SH-SY5Y (cell line): ENCODE measurements around the gene OIP5.

Experiments used
- GATA2 ChIP-seq: IDR thresholded peaks from 2 replicates; pipeline ENCODE4 v1.6.1; 2011; ENCODE audit warnings: mild to moderate bottlenecking, low read depth, low read length
- GATA3 ChIP-seq: IDR thresholded peaks from 2 replicates; pipeline ENCODE4 v1.6.1; 2011; ENCODE audit warnings: low read depth, mild to moderate bottlenecking, low read length, moderate library complexity

DNA sequence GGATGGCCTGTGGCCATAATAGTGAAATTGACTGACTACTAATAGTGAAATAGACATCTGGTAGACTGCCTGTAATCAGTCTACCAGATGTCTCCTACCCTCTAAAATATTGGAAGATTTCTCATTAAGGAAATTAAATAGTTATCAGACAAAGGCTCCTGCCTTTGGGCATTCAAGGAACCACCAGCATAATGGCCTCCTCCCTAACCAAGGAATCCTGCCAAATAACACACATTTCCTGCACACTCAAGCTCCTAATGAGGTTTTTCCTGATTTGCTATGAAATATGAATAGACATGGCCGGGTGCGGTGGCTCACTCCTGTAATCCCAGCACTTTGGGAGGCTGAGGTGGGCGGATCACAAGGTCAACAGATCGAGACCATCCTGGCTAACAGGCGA lies 14.8 kb upstream of the OIP5 start:
- TF ChIP-seq GATA3 (no peak), GATA2 (no peak)
